RWPE1 (cell line): ENCODE data around the gene MYO7A.

Source experiments
- CTCF ChIA-PET: fragments of 350-600 bp; sonication (Branson Sonifier 250); formaldehyde crosslinking; extraction: SDS; loops from one replicate; lab custom pipeline; 2021; lab: Yijun Ruan, JAX
- POLR2A ChIA-PET: fragments of 400-600 bp; formaldehyde crosslinking; extraction: SDS; loops from one replicate; lab custom pipeline; 2020; ENCODE audit warnings: antibody characterized with exemption; ENCODE audit not compliant: low non-redundant PET; lab: Yijun Ruan, JAX
- DNase-seq: peaks from one replicate; pipeline ENCODE4 v3.0.0; 2012; ENCODE audit warnings: low spot score
- H3K27ac ChIP-seq: fragments of 450-650 bp; 2 replicates; pipeline ENCODE4 v1.5.1; 2017
- CTCF ChIP-seq: fragments of 450-650 bp; conservative IDR thresholded peaks from 2 replicates; pipeline ENCODE4 v1.5.1; 2017; ENCODE audit warnings: low read depth, mild to moderate bottlenecking

The MYO7A gene

DNA sequence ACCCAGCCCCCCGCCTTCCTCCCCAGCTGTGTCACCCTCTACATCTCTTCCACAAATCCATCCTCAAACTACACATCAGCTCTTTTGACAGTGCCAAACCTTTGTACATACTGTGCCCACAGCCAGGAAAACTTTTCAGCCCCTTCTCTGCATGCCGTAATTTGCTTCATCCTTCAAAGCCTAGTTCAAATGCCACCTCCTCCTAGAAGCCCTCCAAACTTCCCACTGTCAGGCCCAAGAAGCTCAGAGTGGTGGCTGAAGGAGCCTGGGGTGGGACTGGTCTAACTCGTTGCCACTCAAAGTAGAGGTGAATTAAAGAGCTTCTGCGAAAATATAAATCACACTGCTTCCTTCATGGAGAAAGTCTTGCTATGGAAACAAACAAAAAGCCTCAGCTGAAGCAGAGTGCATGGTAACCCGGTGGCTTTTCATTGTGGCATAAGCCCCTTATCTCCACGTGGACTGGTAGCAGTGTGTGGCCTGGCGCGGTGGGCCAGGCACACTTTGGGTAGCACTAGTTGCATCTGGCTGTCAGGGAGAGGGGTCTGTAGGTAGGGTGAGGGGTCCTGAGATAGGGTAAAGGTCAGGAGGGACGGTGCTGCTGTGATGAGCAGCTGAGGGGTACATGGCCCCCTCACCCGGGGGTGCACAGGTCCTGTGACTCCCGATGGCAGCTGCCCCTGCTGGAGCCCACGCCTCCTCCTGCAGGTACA lies 76.9 kb downstream of the MYO7A start:
- TF ChIP-seq CTCF, result no peak
- H3K27ac ChIP-seq, result no peak overlapping the region
- ChIA-PET POLR2A (no interaction called here), CTCF (interaction anchor here (0.6 kb wide), 2 partner anchors 92 to 343 kb away, joined by 3 read pairs; no protein-coding TSS in a partner anchor)
- DNase-seq, result no peak

GRCh38 chr11:77205467-77206263 lies 77.6 kb downstream of the MYO7A start:
- no peak for DNase-seq
- CTCF ChIA-PET, result interaction anchor here (0.6 kb wide), 1 partner anchor 342 kb away, joined by 3 read pairs; no protein-coding TSS in a partner anchor
- TF ChIP-seq CTCF, result no peak
- POLR2A ChIA-PET, result no interaction called here
- H3K27ac ChIP-seq, result no peak overlapping the region

- CTCF ChIA-PET, result no interaction called here
- DNase-seq, result no peak
- POLR2A ChIA-PET, result no interaction called here
- no peak overlapping the region for H3K27ac ChIP-seq
- no peak for TF ChIP-seq CTCF
Observed at GRCh38 chr11:77206264-77207018, 78.4 kb downstream of the MYO7A start.

DNA sequence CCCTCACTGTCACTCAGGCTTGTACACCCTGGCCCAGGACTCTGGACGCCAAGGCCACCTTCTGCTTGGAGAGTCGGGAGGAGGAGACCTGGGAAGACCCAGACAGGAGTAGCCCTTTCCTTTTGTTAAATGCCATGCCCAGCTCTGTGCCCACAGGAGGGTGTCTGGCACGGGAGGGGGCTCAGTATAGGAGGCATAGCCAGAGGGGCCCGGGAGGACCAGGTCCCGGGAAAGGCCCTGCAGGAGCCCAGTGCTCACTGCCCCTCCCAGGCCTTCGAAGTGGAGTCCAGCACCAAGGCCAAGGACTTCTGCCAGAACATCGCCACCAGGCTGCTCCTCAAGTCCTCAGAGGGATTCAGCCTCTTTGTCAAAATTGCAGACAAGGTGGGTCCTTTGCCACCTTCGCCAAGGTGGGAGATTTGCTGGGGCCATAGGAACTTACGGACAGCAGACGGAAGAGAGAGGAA lies 79.0 kb downstream of the MYO7A start:
- TF ChIP-seq CTCF, result no peak
- no peak for DNase-seq
- ChIA-PET POLR2A (no interaction called here), CTCF (no interaction called here)
- H3K27ac ChIP-seq, result no peak overlapping the region

GRCh38 chr11:77207618-77208313 lies 79.7 kb downstream of the MYO7A start:
- ChIA-PET CTCF (interaction anchor here (0.5 kb wide), 1 partner anchor 38 kb away, joined by 3 read pairs; no protein-coding TSS in a partner anchor), POLR2A (no interaction called here)
- DNase-seq, result no peak
- H3K27ac ChIP-seq, result no peak overlapping the region
- TF ChIP-seq CTCF, result no peak
